Activated B cell treated with CpG ODN at 0.5 μM for 24 hours (primary cell): Measurements from ENCODE around the gene PACRG. TPM values are rescaled to one million over a fixed set of nuclear protein-coding genes. Genes with fewer than 3 reads are reported as not detected.

Experiments
- ATAC-seq: fragments of 200-7000 bp; cut with Tn5 transposase; one replicate; pipeline ENCODE4 v1.10.0; 2021; ENCODE audit warnings: low read depth, mild to moderate bottlenecking, moderate library complexity
- CTCF ChIA-PET: fragments of 350-600 bp; sonication (Branson Sonifier 250); formaldehyde crosslinking; loops from one replicate; lab custom pipeline; 2021; ENCODE audit warnings: antibody characterized with exemption; lab: Charles Lee
- POLR2A ChIA-PET: fragments of 350-600 bp; sonication (Branson Sonifier 250); formaldehyde crosslinking; loops from one replicate; lab custom pipeline; 2021; ENCODE audit warnings: antibody characterized with exemption; lab: Charles Lee
- DNase-seq: peaks from one replicate; pipeline ENCODE4 v3.0.0; 2022
- H3K27ac Mint-ChIP-seq: one replicate; pipeline ENCODE4 v1.8.0; 2020; ENCODE audit warnings: mixed read lengths
- H3K27me3 Mint-ChIP-seq: one replicate; pipeline ENCODE4 v1.8.0; 2021; ENCODE audit warnings: mixed read lengths
- H3K36me3 Mint-ChIP-seq: one replicate; pipeline ENCODE4 v1.8.0; 2021; ENCODE audit warnings: low read depth, mixed read lengths
- H3K4me1 Mint-ChIP-seq: one replicate; pipeline ENCODE4 v1.8.0; 2021; ENCODE audit warnings: mixed read lengths
- H3K4me3 Mint-ChIP-seq: one replicate; pipeline ENCODE4 v1.8.0; 2020; ENCODE audit warnings: mild to moderate bottlenecking, mixed read lengths
- H3K9me3 Mint-ChIP-seq: one replicate; pipeline ENCODE4 v1.8.0; 2020; ENCODE audit warnings: mixed read lengths
- intact Hi-C: fragments of 100-400 bp; cut with micrococcal nuclease; formaldehyde crosslinking; loops from one replicate; pipeline ENCODE4 v1.15.1; 2024
- total RNA-seq: library from RNA; stranded (reverse); gene quantifications from 2 replicates; pipeline ENCODE4 v1.2.3, GENCODE V29; 2022
- TF ChIP-seq, protein P1 (sequence below): fragments of 200-600 bp; IDR thresholded peaks from one replicate; pipeline ENCODE4 v1.8.0; 2022; ENCODE audit warnings: antibody characterized with exemption, mild to moderate bottlenecking

Gene PACRG
- total RNA-seq, 1 donor from 2014 or later: not detected

DNA sequence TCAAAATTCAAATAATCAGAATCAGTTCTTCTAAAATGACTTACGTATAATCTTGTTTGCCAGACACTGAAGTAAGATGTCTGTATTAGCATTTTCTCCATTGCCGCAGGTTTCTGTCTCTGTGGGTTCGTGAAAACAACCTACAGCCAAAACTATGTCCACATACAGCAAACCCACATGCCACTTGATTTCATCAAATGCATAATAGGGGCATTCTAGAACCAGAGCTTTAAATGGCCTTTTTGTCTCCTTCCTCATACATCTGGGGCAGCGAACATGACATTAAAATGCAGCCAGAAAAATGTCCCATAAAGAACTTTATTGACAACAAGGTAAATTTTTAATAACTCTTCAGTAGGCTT is 596.5 kb downstream of the PACRG start:
- peaks cover 3% of the 10 kb centered on the region for H3K9me3 Mint-ChIP-seq
- ChIA-PET CTCF (no interaction called here), POLR2A (no interaction called here)
- intact Hi-C loops: no loop called here
- H3K36me3 Mint-ChIP-seq: no peaks in the 10 kb centered on the region
- no peak overlapping the region for H3K27ac Mint-ChIP-seq
- H3K4me3 Mint-ChIP-seq: no peak overlapping the region
- H3K4me1 Mint-ChIP-seq: no peaks in the 10 kb centered on the region
- peaks cover 16% of the 10 kb centered on the region for H3K27me3 Mint-ChIP-seq
- no peak for DNase-seq
- TF ChIP-seq, protein P1, sequence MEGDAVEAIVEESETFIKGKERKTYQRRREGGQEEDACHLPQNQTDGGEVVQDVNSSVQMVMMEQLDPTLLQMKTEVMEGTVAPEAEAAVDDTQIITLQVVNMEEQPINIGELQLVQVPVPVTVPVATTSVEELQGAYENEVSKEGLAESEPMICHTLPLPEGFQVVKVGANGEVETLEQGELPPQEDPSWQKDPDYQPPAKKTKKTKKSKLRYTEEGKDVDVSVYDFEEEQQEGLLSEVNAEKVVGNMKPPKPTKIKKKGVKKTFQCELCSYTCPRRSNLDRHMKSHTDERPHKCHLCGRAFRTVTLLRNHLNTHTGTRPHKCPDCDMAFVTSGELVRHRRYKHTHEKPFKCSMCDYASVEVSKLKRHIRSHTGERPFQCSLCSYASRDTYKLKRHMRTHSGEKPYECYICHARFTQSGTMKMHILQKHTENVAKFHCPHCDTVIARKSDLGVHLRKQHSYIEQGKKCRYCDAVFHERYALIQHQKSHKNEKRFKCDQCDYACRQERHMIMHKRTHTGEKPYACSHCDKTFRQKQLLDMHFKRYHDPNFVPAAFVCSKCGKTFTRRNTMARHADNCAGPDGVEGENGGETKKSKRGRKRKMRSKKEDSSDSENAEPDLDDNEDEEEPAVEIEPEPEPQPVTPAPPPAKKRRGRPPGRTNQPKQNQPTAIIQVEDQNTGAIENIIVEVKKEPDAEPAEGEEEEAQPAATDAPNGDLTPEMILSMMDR: no peak
- no peak for ATAC-seq

- TF ChIP-seq, protein P1: no peak
Measured at GRCh38 chr6:163324688-163325389, 597.1 kb downstream of the PACRG start.

DNA sequence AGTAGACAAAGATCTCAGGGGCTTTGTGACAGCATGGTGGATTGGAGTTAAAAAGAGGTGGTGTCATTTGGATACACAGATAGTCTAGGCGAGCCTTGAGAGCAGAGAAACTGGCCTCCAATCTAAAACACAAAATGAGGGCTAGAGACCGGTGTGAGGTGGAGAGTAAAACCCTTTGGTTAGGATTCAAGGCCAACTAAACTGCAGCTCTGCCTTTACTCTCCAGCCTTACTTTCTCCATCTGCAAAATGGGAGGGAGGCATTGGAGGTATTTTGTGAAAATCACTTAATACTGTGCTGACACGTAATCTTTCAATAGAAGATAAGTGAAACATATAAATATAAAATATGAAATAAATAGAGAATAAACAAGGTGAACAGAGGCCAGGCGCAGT is 597.6 kb downstream of the PACRG start:
- TF ChIP-seq, protein P1: no peak
- Mint-ChIP-seq H3K4me1 (no peaks in the 10 kb centered on the region), H3K4me3 (no peak overlapping the region), H3K9me3 (peaks cover 3% of the 10 kb centered on the region), H3K36me3 (no peaks in the 10 kb centered on the region), H3K27me3 (peaks cover 16% of the 10 kb centered on the region), H3K27ac (no peak overlapping the region)
- CTCF ChIA-PET: no interaction called here
- DNase-seq (no peak), ATAC-seq (no peak)
- intact Hi-C loops: no loop called here
- POLR2A ChIA-PET: no interaction called here

More at GRCh38 chr6:163324688-163325389, 597.1 kb downstream of the PACRG start:
- ATAC-seq (no peak), DNase-seq (no peak)
- Mint-ChIP-seq H3K36me3 (no peaks in the 10 kb centered on the region), H3K27me3 (peaks cover 16% of the 10 kb centered on the region), H3K9me3 (peaks cover 3% of the 10 kb centered on the region), H3K4me3 (no peak overlapping the region), H3K4me1 (no peaks in the 10 kb centered on the region), H3K27ac (no peak overlapping the region)
- intact Hi-C loops: no loop called here
- ChIA-PET CTCF (no interaction called here), POLR2A (no interaction called here)

GRCh38 chr6:163327165-163327880 is 599.5 kb downstream of the PACRG start:
- H3K27ac Mint-ChIP-seq: no peak overlapping the region
- no peaks in the 10 kb centered on the region for H3K36me3 Mint-ChIP-seq
- ChIA-PET CTCF (no interaction called here), POLR2A (no interaction called here)
- no peak for ATAC-seq
- no peak for DNase-seq
- intact Hi-C loops: no loop called here
- TF ChIP-seq, protein P1: no peak
- no peak overlapping the region for H3K4me3 Mint-ChIP-seq
- peaks cover 3% of the 10 kb centered on the region for H3K9me3 Mint-ChIP-seq
- peaks cover 15% of the 10 kb centered on the region for H3K27me3 Mint-ChIP-seq
- H3K4me1 Mint-ChIP-seq: no peaks in the 10 kb centered on the region

GRCh38 chr6:163327921-163328320 is 600.1 kb downstream of the PACRG start:
- Mint-ChIP-seq H3K36me3 (no peaks in the 10 kb centered on the region), H3K4me1 (no peaks in the 10 kb centered on the region), H3K4me3 (no peak overlapping the region), H3K27ac (no peak overlapping the region), H3K9me3 (peaks cover 3% of the 10 kb centered on the region), H3K27me3 (peaks cover 14% of the 10 kb centered on the region)
- CTCF ChIA-PET: no interaction called here
- TF ChIP-seq, protein P1: no peak
- POLR2A ChIA-PET: no interaction called here
- DNase-seq: no peak
- ATAC-seq: no peak
- intact Hi-C loops: no loop called here
